GM23338 (cell line): ENCODE results near the gene ACYP2.

ENCODE experiments used
- EZH2 ChIP-seq: fragments of 200-600 bp; sonication (generic); IDR thresholded peaks from one replicate; pipeline ENCODE4 v1.8.0; 2017; ENCODE audit warnings: antibody characterized with exemption, mild to moderate bottlenecking, low read depth; ENCODE audit not compliant: unreplicated experiment
- EZH2phosphoT487 ChIP-seq: fragments of 200-600 bp; sonication (generic); IDR thresholded peaks from one replicate; pipeline ENCODE4 v1.8.1; 2018; ENCODE audit warnings: antibody characterized with exemption; ENCODE audit not compliant: unreplicated experiment
- POLR2AphosphoS5 ChIP-seq: IDR thresholded peaks from 2 replicates; pipeline ENCODE4 v1.6.1; 2016; ENCODE audit warnings: antibody characterized with exemption, low read depth
- TF ChIP-seq, protein P1 (sequence below): IDR thresholded peaks from one replicate; pipeline ENCODE4 v1.6.1; 2018; ENCODE audit warnings: antibody characterized with exemption; ENCODE audit not compliant: unreplicated experiment
- TF ChIP-seq, protein P2 (sequence below), 2 experiments: fragments of 200-600 bp in 1 of 2; sonication (generic) in 1 of 2; conservative IDR thresholded peaks; 2 replicates each; pipeline versions ENCODE4 v1.5.1 to v1.6.1; 2016 to 2017; ENCODE audit warnings: antibody characterized with exemption in 2 of 2, low read depth in 2 of 2, mild to moderate bottlenecking in 2 of 2, moderate library complexity in 1 of 2
- TF ChIP-seq, protein P3 (sequence below): fragments of 250-450 bp; sonication (Bioruptor Pico); IDR thresholded peaks from 2 replicates; pipeline ENCODE4 v1.5.0; 2020; ENCODE audit warnings: mild to moderate bottlenecking, moderate library complexity

DNA sequence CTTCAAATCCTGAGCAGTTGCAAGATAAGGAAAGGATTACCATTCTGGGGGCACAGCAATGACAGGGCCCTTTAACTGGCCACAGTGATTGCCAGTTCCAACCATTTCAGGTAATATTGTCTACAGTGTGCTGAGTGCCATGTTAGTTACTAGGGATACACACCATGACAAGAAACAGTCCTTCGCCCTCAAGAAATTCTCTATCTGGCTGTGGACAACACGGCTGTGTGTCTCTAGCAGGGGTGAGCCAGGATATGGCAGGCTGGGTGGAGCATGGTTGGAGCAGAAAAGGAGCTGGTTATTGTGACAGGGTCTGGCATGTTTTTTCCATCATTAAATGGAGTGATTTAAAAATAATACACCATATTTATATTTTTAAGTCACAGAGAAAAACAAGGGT lies 109.6 kb downstream of the ACYP2 start:
- no peak for TF ChIP-seq EZH2phosphoT487
- TF ChIP-seq, protein P1, sequence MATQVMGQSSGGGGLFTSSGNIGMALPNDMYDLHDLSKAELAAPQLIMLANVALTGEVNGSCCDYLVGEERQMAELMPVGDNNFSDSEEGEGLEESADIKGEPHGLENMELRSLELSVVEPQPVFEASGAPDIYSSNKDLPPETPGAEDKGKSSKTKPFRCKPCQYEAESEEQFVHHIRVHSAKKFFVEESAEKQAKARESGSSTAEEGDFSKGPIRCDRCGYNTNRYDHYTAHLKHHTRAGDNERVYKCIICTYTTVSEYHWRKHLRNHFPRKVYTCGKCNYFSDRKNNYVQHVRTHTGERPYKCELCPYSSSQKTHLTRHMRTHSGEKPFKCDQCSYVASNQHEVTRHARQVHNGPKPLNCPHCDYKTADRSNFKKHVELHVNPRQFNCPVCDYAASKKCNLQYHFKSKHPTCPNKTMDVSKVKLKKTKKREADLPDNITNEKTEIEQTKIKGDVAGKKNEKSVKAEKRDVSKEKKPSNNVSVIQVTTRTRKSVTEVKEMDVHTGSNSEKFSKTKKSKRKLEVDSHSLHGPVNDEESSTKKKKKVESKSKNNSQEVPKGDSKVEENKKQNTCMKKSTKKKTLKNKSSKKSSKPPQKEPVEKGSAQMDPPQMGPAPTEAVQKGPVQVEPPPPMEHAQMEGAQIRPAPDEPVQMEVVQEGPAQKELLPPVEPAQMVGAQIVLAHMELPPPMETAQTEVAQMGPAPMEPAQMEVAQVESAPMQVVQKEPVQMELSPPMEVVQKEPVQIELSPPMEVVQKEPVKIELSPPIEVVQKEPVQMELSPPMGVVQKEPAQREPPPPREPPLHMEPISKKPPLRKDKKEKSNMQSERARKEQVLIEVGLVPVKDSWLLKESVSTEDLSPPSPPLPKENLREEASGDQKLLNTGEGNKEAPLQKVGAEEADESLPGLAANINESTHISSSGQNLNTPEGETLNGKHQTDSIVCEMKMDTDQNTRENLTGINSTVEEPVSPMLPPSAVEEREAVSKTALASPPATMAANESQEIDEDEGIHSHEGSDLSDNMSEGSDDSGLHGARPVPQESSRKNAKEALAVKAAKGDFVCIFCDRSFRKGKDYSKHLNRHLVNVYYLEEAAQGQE: no peak
- TF ChIP-seq, protein P2, sequence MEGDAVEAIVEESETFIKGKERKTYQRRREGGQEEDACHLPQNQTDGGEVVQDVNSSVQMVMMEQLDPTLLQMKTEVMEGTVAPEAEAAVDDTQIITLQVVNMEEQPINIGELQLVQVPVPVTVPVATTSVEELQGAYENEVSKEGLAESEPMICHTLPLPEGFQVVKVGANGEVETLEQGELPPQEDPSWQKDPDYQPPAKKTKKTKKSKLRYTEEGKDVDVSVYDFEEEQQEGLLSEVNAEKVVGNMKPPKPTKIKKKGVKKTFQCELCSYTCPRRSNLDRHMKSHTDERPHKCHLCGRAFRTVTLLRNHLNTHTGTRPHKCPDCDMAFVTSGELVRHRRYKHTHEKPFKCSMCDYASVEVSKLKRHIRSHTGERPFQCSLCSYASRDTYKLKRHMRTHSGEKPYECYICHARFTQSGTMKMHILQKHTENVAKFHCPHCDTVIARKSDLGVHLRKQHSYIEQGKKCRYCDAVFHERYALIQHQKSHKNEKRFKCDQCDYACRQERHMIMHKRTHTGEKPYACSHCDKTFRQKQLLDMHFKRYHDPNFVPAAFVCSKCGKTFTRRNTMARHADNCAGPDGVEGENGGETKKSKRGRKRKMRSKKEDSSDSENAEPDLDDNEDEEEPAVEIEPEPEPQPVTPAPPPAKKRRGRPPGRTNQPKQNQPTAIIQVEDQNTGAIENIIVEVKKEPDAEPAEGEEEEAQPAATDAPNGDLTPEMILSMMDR (conservative IDR thresholded peaks at IDR 0.05; ENCODE audit: low read depth in 2 of 2): no peak
- TF ChIP-seq EZH2: no peak
- TF ChIP-seq, protein P3, sequence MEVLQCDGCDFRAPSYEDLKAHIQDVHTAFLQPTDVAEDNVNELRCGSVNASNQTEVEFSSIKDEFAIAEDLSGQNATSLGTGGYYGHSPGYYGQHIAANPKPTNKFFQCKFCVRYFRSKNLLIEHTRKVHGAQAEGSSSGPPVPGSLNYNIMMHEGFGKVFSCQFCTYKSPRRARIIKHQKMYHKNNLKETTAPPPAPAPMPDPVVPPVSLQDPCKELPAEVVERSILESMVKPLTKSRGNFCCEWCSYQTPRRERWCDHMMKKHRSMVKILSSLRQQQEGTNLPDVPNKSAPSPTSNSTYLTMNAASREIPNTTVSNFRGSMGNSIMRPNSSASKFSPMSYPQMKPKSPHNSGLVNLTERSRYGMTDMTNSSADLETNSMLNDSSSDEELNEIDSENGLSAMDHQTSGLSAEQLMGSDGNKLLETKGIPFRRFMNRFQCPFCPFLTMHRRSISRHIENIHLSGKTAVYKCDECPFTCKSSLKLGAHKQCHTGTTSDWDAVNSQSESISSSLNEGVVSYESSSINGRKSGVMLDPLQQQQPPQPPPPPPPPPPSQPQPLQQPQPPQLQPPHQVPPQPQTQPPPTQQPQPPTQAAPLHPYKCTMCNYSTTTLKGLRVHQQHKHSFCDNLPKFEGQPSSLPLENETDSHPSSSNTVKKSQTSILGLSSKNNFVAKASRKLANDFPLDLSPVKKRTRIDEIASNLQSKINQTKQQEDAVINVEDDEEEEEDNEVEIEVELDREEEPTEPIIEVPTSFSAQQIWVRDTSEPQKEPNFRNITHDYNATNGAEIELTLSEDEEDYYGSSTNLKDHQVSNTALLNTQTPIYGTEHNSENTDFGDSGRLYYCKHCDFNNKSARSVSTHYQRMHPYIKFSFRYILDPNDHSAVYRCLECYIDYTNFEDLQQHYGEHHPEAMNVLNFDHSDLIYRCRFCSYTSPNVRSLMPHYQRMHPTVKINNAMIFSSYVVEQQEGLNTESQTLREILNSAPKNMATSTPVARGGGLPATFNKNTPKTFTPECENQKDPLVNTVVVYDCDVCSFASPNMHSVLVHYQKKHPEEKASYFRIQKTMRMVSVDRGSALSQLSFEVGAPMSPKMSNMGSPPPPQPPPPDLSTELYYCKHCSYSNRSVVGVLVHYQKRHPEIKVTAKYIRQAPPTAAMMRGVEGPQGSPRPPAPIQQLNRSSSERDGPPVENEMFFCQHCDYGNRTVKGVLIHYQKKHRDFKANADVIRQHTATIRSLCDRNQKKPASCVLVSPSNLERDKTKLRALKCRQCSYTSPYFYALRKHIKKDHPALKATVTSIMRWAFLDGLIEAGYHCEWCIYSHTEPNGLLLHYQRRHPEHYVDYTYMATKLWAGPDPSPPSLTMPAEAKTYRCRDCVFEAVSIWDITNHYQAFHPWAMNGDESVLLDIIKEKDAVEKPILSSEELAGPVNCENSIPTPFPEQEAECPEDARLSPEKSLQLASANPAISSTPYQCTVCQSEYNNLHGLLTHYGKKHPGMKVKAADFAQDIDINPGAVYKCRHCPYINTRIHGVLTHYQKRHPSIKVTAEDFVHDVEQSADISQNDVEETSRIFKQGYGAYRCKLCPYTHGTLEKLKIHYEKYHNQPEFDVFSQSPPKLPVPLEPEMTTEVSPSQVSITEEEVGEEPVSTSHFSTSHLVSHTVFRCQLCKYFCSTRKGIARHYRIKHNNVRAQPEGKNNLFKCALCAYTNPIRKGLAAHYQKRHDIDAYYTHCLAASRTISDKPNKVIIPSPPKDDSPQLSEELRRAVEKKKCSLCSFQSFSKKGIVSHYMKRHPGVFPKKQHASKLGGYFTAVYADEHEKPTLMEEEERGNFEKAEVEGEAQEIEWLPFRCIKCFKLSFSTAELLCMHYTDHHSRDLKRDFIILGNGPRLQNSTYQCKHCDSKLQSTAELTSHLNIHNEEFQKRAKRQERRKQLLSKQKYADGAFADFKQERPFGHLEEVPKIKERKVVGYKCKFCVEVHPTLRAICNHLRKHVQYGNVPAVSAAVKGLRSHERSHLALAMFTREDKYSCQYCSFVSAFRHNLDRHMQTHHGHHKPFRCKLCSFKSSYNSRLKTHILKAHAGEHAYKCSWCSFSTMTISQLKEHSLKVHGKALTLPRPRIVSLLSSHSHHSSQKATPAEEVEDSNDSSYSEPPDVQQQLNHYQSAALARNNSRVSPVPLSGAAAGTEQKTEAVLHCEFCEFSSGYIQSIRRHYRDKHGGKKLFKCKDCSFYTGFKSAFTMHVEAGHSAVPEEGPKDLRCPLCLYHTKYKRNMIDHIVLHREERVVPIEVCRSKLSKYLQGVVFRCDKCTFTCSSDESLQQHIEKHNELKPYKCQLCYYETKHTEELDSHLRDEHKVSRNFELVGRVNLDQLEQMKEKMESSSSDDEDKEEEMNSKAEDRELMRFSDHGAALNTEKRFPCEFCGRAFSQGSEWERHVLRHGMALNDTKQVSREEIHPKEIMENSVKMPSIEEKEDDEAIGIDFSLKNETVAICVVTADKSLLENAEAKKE (CRISPR knock-in tag): no peak
- no peak for TF ChIP-seq POLR2AphosphoS5
